ENCODE measurements around the gene TOPBP1.

DNA sequence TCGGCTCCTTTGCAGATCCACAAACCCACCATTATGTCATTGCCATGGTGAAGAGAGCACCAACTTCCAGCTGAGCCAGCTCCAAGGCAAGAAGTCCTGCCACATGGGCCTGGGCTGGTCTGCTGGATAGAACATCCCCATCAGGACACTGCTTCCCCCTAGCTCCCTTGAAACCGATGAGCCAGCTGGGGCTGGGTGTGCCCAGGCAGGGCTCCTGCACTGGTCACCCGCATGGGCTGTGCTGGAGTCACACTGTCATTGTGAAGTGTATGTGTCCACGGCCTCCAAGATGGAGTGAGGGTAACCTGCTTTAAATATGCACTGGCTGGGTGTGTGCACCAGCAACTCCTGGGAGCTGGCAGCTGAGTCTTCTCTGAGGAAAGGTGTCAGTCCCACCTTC, 31.0 kb upstream of the TOPBP1 start:
- TF ChIP-seq, protein P1, sequence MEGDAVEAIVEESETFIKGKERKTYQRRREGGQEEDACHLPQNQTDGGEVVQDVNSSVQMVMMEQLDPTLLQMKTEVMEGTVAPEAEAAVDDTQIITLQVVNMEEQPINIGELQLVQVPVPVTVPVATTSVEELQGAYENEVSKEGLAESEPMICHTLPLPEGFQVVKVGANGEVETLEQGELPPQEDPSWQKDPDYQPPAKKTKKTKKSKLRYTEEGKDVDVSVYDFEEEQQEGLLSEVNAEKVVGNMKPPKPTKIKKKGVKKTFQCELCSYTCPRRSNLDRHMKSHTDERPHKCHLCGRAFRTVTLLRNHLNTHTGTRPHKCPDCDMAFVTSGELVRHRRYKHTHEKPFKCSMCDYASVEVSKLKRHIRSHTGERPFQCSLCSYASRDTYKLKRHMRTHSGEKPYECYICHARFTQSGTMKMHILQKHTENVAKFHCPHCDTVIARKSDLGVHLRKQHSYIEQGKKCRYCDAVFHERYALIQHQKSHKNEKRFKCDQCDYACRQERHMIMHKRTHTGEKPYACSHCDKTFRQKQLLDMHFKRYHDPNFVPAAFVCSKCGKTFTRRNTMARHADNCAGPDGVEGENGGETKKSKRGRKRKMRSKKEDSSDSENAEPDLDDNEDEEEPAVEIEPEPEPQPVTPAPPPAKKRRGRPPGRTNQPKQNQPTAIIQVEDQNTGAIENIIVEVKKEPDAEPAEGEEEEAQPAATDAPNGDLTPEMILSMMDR (IDR thresholded peaks at IDR 0.05): no peak
- TF ChIP-seq POLR2A (IDR thresholded peaks at IDR 0.05): no peak
